ENCODE data around the gene DAP3.
"Not testable (repeated sequence)": the region's sequence is repeated elsewhere in the genome, so short reads cannot be mapped to it uniquely, and the experiment has no call there.

Gene DAP3

DNA sequence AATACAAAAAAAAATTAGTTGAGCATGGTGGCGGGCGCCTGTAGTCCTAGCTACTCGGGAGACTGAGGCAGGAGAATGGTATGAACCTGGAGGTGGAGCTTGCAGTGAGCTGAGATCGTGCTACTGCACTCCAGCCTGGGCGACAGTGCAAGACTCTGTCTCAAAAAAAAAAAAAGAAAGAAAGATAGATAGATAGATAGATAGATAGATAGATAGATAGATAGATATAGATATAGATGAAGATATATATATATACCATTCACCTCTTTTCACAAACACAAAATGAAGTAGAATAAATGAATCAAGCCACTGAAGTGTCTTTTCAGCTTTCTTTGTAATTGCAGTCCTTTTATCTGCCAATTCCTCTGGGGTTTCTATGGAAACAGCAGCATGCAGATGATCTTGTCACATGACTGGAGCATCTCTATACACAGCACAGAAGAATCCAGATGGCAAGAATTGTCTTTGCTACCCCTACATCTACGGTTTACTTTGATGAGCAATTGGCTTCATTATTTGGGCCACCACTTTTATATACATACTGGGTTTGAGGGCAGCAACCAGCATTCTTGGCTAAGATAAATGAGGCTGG, 29.7 kb downstream of the DAP3 start:
- DNase-seq (ENCODE audit: low read depth): not testable (repeated sequence)

DNA sequence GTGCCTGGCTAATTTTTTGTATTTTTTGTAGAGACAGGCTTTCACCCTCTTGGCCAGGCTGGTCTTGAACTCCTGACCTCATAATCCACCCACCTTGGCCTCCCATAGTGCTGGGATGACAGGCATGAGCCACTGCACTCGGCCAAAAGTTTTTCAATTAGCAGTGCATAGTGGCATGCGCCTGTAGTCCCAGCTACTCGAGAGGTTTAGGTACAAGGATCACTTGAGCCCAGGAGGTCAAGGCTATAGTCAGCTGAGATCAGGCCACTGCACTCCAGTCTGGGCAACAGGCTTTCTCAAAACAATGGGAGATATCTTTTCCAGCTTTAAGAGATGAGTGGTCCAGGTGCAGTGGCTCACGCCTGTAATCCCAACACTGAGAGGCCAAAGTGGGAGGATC, 30.8 kb downstream of the DAP3 start:
- no peak for DNase-seq (ENCODE audit: low read depth)

DNA sequence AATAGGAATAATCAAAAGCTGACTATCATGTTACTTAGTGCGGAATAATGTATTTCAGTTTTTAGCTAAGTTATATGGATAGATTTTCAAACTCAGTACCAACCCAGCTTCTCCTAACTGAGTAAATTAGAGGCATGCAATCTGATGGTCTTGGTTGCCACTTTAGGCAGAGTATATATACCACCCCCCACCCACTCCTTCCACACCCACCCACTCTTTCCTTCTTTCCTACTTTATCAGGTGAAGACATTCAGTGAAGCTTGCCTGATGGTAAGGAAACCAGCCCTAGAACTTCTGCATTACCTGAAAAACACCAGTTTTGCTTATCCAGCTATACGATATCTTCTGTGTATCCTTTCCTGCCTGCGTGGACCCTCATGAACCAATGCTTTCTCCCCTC, 36.3 kb downstream of the DAP3 start:
- no peak for DNase-seq (ENCODE audit: low read depth)

DNA sequence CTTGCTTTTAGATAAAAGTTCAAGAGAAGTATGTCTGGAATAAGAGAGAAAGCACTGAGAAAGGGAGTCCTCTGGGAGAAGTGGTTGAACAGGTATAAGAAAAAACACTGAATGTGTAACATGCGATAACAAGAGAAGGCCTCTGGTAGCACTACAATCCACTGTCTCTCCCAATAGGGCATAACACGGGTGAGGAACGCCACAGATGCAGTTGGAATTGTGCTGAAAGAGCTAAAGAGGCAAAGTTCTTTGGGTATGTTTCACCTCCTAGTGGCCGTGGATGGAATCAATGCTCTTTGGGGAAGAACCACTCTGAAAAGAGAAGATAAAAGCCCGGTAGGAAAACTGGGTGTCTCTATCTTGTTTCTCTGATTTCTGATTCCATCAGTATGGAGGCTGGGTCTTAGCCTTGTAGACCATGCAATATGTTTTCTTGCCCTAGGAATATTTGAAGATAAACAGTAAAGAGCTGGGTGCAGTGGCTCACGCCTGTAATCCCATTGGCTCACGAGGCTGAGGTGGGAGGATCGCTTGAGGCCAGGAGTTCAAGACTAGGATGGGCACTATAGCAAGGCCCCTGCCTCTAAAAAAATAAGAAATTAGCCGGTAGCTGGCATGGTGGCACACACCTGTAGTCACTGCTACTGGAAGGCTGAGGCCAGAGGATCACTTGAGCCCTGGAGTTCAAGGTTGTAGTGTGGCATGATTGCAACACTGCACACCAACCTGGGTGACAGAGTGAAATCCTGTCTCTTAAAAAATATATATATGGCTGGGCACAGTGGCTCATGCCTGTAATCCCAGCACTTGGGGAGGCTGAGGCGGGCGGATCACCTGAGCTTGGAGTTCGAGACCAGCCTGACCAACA, 40.4 kb downstream of the DAP3 start:
- DNase-seq (ENCODE audit: low read depth): peak; percentile 4

DNA sequence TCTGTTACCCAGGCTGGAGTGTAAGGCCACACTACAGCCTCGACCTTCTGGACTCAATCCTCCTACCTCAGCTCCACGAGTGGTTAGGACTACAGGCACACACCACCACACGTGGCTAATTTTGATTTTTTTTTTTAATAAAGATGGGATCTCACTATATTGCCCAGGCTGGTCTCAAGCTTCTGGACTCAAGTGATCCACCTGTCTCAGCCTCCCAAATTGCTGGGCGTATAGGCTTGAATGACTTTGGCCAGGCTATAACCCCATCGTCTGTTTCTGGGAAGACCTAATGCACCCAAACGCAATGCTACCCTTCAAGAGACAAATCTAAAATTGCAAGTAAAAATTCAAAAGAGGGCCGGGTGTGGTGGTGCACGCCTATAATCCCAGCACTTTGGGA, 52.1 kb downstream of the DAP3 start:
- DNase-seq (ENCODE audit: low read depth): no peak

DNA sequence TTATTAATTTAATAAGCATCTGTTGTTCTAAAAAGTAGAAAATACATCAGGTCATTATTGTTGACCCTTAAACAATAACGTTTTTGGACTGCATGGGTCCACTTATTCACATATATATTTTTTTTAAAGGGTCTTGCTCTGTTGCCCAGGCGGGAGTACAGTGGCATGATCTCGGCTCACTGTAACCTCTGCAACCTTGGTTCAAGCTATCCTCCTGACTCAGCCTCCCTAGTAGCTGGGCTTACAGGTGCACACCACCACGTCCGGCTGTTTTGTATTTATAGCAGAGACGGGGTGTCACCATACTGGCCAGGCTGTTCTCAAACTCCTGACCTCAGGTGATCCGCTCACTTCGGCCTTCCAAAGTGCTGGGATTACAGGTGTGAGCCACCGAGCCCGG, 53.0 kb downstream of the DAP3 start:
- DNase-seq (ENCODE audit: low read depth): no peak

DNA sequence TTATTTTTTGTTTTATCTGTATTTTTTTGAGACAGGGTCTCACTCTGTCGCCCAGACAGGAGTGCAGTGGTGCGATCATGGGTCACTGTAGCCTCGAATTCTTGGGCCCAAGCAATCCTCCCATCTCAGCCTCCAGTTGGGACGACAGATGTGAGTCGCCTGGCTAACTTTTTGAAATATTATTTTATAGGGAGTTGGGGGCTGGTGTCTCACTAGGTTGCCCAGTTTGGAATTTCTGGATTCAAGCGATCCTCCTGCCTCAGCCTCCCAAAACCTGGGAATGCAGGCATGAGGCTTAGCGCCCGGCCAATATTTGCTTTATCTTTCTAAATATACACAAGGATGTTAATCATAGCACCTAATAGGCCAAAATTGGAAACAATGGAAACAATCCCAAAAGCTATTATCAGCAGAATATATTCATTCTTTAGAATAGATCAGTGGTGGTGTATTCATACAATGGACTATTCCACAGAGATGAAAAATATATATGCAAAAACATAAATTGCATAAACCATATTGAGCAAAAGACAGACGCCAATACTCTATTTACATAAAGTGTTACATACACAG, 55.9 kb downstream of the DAP3 start:
- no peak for DNase-seq (ENCODE audit: low read depth)

DNA sequence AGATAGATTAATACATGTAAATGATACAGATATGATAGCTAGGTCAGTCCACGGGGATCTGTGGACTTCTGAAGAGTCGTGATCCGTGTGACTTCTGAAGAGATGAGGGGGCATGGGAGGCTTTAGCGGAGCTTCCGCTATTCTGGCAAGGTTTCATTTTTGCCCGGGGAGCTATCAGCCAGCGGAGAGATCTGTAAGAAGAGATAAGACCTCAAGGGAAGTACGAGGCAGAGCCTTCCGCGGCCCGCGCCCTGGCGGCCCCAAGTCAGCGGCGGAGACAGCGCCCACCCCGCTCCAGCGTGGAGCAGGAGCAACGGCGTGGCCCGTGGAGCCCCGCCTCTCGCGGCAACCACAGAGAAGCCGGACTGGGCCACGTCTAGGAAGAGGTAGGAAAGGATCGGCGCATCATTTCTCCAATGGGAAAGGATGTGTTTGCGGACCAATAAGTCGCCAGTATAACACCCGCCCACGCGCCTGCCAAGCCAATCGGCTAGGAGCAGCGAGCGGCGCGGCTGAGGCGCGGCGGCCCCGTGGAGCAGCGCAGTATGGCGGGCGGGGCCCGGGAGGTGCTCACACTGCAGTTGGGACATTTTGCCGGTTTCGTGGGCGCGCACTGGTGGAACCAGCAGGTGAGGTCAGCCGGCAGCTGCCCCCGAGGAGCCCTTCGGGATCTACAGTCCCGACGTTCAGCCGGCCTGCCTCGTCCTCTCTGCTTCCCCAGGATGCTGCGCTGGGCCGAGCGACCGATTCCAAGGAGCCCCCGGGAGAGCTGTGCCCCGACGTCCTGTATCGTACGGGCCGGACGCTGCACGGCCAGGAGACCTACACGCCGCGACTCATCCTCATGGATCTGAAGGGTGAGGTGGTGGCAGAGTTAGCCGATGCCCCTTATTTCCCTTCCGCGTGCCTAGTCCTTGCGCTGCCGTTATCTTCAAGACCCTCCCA, 56.7 kb downstream of the DAP3 start:
- peak; percentile 93 for DNase-seq (ENCODE audit: low read depth)

DNA sequence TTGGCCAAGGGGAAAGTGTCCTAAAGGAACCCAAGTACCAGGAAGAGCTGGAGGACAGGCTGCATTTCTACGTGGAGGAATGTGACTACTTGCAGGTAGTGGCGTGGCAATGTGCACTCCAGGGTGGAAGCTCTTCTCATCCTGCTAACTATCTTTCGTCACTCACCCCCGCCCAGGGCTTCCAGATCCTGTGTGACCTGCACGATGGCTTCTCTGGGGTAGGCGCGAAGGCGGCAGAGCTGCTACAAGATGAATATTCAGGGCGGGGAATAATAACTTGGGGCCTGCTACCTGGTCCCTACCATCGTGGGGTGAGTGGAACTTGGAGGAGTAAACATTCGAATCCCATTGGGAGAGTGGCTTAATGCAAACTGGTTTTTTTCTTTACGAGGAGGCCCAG, 58.7 kb downstream of the DAP3 start:
- not testable (repeated sequence) for DNase-seq (ENCODE audit: low read depth)

DNA sequence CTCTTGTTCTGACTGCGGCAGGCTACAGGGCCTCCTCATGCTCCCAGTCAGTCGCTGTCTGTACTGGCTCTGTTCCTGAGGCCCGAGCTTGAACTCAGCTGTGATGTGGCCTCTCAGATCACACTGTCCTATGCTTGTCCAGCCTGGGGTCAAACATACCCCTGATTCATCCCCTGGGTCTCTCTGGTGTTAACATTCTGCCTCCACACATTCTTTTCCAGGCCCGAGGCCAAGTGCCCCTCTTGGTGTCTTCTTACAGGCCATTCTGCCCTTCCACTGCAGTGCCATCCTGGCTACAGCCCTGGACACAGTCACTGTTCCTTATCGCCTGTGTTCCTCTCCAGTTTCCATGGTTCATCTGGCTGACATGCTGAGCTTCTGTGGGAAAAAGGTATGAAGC, 59.2 kb downstream of the DAP3 start:
- DNase-seq (ENCODE audit: low read depth): not testable (repeated sequence)

DNA sequence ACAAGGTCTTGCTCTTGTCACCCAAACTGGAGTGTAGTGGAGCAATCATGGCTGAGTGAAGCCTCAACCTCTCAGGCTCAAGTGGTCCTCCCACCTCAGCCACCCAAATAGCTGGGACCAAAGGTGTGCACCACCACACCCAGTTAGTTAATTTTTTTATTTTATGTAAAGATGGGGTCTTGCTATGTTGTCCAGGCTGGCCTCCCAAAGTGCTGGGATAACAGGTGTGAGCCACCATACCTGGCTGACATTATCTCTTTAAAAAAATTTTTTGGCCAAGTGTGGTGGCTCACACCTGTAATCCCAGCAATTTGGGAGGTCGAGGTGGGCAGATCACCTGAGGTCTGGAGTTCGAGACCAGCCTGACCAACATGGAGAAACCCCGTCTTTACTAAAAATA, 70.1 kb downstream of the DAP3 start:
- not testable (repeated sequence) for DNase-seq (ENCODE audit: low read depth)

DNA sequence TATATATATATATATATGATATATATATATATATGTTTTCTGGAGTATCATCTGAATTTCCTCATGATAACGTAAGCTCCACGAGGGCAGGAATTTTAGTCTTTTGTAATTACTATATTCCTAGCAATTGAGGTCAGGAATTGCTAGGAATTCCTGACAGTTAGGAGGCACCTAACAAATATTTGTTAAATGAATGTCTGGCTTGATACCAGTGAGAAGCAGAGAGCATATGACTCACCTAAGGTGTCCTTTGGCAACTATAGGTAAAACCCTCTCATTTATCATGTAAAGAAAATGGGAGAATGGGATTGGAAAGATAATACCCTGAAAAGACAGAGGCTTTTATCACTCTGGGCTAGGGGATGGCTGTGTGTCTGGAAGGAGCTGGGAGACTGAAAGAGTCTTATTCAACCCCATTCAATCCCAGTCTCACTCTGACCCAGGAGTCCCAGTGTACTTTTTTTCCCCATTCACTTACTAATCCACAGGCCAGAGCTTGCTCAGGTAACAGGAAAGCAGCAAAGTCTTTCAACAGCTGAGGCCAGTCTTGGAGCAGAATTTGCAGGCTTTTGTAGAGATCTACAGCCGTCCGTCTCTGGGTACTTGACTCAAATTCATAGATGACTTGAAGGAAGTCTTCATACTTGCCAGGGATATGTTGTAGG, 71.2 kb downstream of the DAP3 start:
- DNase-seq (ENCODE audit: low read depth): no peak

DNA sequence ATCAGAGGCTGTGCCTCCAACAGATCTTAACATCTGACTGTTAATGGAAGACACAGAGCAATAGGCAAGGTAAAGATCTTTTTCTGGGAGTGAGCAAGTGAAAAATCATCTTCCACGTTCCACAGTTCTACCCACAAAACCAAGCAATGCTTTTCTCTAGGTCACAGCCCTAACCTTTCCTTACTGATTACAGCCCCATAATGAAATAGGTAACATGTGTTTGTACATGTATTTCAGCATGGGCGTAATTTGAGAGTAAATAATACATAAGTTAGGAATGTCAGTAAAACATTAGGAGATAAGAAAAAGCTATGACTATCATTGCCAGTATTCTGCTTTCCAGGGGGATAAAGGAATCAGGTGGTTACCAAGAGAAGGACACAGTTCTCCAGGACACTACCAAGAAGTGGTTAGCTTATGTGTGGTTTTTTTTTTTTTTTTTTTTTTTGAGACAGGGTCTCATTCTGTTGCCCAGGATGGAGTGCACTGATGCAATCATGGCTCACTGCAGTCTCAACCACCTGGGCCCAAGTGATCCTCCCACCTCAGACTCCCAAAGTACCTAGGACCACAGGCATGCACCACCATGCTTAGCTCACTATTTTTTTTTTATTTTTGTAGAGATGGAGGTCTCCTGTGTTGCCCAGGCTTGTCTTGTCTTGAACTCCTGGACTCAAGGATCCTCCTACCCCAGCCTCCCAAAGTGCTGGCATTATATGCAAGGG, 72.0 kb downstream of the DAP3 start:
- no peak for DNase-seq (ENCODE audit: low read depth)

DNA sequence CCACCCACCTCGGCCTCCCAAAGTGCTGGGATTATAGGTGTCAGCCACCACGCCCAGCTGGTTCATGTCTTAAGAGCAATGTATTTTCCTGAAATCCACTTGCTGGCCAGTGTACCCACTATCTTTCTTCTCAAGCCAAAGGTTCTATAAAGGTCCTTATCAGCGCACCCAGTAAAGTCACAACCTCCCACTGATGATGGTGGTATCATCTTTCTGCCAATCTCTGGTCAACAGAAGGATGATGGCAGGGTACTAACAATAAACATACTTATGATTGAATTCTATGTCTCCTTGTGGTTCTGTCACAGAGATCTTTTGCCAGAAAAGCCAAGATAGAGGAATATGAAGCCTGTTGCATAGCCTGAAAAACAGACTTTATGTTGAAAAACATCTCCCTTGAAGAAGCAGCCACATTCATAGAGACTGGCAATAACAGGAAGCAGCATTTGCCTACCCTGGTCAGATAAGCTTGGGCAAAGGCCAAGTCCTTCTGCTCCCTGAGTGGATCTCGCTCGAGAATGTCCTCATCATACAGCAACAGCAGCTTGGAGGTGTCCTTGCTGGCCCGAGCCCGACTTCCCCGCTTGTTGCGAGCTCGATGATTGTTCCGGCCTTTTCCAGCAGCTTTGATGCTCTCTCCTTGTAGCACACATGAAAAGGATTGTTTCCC, 73.0 kb downstream of the DAP3 start:
- no peak for DNase-seq (ENCODE audit: low read depth)

DNA sequence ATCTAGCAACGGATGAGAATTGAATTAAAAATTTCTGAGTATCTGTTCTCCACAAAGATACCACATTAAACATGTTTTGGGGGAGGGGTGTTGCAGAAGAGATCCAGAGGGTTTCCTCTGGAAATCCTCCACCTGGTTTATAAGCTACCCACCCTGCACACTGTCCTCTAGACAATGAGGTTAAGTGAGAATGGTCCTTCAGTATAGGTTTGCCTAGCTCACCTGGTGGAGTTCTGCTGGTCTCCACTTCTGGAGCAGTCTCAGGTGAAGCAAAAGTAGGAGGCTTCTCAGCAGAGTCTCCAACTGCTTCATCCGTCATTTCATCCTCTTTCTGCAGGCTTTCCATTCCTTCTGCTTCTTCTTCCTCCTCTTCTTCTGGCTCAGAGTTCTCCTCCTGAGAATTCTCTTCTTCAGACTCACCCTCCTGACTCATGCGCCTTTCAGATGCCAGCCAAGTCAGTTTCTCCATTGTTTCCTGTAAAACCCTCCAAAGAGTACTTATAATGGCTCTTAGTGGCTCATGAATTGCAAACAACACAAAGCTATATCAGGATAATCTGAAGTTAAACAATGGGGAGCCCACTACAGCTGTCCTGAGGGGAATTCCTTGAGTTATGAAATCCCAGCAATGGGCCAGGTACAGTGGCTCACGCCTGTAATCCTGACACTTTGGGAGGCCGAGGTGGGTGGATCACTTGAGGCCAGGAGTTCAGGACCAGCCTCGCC, 74.4 kb downstream of the DAP3 start:
- DNase-seq (ENCODE audit: low read depth): not testable (repeated sequence)

DNA sequence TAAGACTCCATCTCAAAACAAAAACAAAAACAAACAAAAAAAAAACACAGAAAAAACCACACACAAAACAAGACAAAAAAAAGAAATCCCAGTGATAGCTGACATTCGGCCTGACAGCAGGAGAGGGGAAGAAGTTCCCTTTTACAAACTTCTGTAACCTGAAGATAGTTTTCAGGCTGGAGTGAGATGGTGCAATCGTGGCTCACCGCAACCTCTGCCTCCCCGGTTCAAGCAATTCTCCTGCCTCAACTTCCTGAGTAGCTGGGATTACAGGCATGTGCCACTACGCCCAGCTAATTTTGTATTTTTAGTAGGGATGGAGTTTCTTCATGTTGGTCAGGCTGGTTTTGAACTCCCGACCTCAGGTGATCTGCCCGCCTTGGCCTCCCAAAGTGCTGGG, 75.1 kb downstream of the DAP3 start:
- not testable (repeated sequence) for DNase-seq (ENCODE audit: low read depth)

DNA sequence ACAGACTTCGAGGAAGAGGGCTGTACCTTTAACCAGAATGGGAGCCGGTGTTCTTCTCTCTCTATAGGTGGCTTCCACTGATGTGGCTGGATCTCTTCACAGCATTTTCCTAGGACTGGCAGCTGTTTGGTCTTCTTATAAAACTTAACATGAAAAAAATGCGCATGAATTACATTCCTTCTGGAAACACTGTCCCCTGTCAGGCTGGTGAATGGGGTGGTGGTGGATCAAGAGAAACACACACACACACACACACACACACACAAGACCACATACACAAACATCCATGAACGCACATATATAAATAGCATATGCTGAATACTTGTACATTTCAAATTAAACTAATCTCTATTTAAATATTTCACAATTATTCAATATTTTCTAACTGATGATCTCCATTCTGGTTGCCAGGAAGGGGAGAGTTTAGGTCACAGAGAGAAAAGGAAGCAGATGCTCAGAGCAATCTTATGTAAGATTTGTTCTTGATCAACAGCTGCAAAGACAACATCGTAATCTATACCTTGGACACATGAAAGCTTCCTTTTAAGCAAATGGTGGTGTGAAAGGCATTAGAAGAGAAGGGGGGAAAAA, 78.6 kb downstream of the DAP3 start:
- not testable (repeated sequence) for DNase-seq (ENCODE audit: low read depth)

DNA sequence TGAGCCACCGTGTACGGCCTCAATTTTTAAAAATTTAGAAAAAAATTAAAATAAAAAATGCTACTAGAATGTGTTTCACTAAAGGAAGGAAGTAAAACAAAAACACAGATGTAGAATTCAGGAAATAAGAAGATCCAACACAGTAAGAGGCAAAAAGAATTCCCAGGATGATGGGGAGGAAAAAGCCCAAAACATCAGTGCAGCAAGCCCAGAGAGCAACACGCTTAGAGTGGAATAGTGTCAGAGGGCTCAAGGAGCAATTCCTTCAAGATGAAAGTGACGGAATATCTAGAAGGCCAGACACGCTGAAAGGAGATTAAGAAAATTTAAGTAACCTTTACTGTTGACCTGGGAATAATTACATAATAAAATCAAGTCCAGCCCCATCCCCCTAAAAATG, 80.4 kb downstream of the DAP3 start:
- no peak for DNase-seq (ENCODE audit: low read depth)

DNA sequence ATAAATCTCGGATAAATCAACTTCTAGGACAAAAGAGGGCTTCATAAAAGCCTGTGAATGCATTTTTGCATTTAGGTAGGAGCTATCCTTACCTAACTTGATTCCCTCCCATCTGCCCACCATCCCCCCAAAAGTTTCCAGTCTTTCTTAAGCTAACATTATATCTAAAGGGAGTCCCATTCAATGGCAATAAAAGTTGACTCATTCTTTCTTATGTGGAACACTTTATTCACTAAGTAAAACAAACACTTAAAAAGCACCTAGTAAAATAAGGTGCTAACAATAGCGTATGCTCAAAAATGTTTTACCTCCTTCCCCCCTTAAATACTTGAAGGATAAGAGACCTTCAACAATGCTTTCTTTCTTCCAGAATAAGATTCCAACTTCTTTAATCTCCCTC, 84.3 kb downstream of the DAP3 start:
- DNase-seq (ENCODE audit: low read depth): no peak

Measured in stimulated activated CD4-positive, alpha-beta T cell treated with anti-CD3 and anti-CD28 coated beads, Interleukin-2, amount 100 ng/mL, for 4 hours (primary cell).